ENCODE measurements around the gene CD9.

DNA sequence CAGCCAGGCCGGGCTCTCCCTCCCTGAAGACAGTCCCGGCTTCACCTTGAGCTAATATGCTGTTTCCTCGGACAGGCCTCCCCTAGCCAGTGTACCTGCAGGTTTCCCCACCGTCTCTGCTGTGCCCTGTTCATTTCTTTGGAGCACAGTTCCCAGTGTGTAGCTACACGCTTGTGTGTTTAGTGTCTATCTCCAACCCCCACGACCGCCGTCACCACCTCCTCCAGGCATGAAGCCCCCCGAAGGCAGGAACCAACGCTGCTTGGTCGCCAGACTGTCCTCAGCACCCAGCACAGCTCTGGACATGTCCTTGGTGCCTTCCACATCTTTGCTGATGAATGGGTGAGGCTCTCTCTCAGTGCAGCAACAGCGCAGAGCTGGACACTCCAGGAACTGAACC lies 84.1 kb downstream of the CD9 start:
- TF ChIP-seq CTCF (IDR thresholded peaks at IDR 0.05) = no peak
- no peak for TF ChIP-seq POLR2A (IDR thresholded peaks at IDR 0.05)
